OCI-LY3 (cell line): Measurements from ENCODE around the gene EFNA1.

Source experiments
- EZH2phosphoT487 ChIP-seq: fragments of 200-600 bp; shearing (Covaris generic); IDR thresholded peaks from 2 replicates; pipeline ENCODE4 v1.6.1; 2018; ENCODE audit warnings: antibody characterized with exemption, mixed run types, low read depth
- TF ChIP-seq, protein P1 (sequence below): fragments of 200-600, 300-600 bp; sonication (generic); IDR thresholded peaks from 2 replicates; pipeline ENCODE4 v1.5.1; 2014; ENCODE audit warnings: antibody characterized with exemption, low read length, low read depth

DNA sequence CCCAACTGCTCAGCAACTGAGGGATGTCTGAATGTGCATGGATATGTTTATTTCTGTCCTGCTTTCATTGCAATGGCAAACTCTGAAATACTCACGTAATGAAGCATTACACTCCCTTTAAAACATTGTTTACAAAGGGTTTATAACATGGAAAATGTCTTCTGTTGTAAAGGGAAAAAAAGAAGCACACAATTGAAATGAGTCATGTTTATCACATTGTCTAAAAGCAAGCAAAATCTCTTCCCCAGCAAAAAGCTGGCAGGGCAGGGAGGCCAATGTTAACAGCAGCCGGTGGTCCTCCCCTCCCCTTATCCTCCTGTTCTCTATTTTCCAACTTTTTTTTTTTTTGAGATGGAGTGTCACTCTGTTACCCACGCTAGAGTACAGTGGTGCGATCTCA is 3.9 kb upstream of the EFNA1 start:
- TF ChIP-seq, protein P1, sequence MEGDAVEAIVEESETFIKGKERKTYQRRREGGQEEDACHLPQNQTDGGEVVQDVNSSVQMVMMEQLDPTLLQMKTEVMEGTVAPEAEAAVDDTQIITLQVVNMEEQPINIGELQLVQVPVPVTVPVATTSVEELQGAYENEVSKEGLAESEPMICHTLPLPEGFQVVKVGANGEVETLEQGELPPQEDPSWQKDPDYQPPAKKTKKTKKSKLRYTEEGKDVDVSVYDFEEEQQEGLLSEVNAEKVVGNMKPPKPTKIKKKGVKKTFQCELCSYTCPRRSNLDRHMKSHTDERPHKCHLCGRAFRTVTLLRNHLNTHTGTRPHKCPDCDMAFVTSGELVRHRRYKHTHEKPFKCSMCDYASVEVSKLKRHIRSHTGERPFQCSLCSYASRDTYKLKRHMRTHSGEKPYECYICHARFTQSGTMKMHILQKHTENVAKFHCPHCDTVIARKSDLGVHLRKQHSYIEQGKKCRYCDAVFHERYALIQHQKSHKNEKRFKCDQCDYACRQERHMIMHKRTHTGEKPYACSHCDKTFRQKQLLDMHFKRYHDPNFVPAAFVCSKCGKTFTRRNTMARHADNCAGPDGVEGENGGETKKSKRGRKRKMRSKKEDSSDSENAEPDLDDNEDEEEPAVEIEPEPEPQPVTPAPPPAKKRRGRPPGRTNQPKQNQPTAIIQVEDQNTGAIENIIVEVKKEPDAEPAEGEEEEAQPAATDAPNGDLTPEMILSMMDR, result no peak
- no peak for TF ChIP-seq EZH2phosphoT487
